Caco-2 (cell line): ENCODE data around the gene MEIS3. TPM values are rescaled to one million over a fixed set of nuclear protein-coding genes. Genes with fewer than 3 reads are reported as not detected.

ENCODE experiments used
- BruUV-seq: library from RNA; stranded (reverse); fragments of 400-500 nt; replicated peaks from 2 replicates; lab custom pipeline; 2021; lab: Mats Ljungman, UMichigan
- CTCF ChIA-PET: fragments of 300-600 bp; sonication (Branson Sonifier 250); formaldehyde crosslinking; loops from one replicate; lab custom pipeline; 2022; ENCODE audit warnings: antibody characterized with exemption; lab: Charles Lee
- POLR2A ChIA-PET: fragments of 300-600 bp; sonication (Branson Sonifier 250); formaldehyde crosslinking; loops from one replicate; lab custom pipeline; 2022; ENCODE audit warnings: antibody characterized with exemption; lab: Charles Lee
- DNase-seq, 2 experiments: peaks; one replicate each; pipeline versions ENCODE4 v3.0.0 to v3.0.0-alpha.2; 2020 to 2022
- H3K27me3 ChIP-seq: replicated peaks from 2 replicates; pipeline ENCODE4 v1.6.0; 2011; ENCODE audit warnings: low read length; ENCODE audit not compliant: control insufficient read depth, insufficient read depth
- H3K36me3 ChIP-seq: 2 replicates; pipeline ENCODE4 v1.5.1; 2011; ENCODE audit warnings: low read length; ENCODE audit not compliant: control insufficient read depth, insufficient read depth
- H3K4me1 ChIP-seq: fragments of 250-450 bp; sonication (Bioruptor Pico); 2 replicates; pipeline ENCODE4 v1.5.1; 2020; ENCODE audit warnings: mild to moderate bottlenecking
- H3K4me3 ChIP-seq: 2 replicates; pipeline ENCODE4 v1.5.1; 2011; ENCODE audit warnings: low read depth, mild to moderate bottlenecking, control low read depth, low read length
- H3K9me3 ChIP-seq: fragments of 250-450 bp; sonication (Bioruptor Pico); 2 replicates; pipeline ENCODE4 v1.5.1; 2020; ENCODE audit warnings: mild to moderate bottlenecking, moderate library complexity
- H3K27ac Mint-ChIP-seq: one replicate; pipeline ENCODE4 v1.8.0; 2022; ENCODE audit warnings: mixed read lengths; ENCODE audit not compliant: unreplicated experiment
- H3K27me3 Mint-ChIP-seq: one replicate; pipeline ENCODE4 v1.8.0; 2022; ENCODE audit warnings: mixed read lengths; ENCODE audit not compliant: insufficient read depth, unreplicated experiment
- H3K36me3 Mint-ChIP-seq: one replicate; pipeline ENCODE4 v1.8.0; 2022; ENCODE audit warnings: mild to moderate bottlenecking, mixed read lengths; ENCODE audit not compliant: insufficient read depth, unreplicated experiment
- H3K4me1 Mint-ChIP-seq: one replicate; pipeline ENCODE4 v1.8.0; 2022; ENCODE audit warnings: low read depth, mixed read lengths; ENCODE audit not compliant: unreplicated experiment
- H3K4me3 Mint-ChIP-seq: one replicate; pipeline ENCODE4 v1.8.0; 2022; ENCODE audit warnings: mild to moderate bottlenecking, moderate library complexity, mixed read lengths; ENCODE audit not compliant: unreplicated experiment
- H3K9me3 Mint-ChIP-seq: one replicate; pipeline ENCODE4 v1.8.0; 2022; ENCODE audit warnings: mixed read lengths; ENCODE audit not compliant: unreplicated experiment
- intact Hi-C: fragments of 100-400 bp; cut with micrococcal nuclease; formaldehyde crosslinking; loops from one replicate; pipeline ENCODE4 v1.10.0; 2022; ENCODE audit not compliant: unreplicated experiment
- total RNA-seq: library from RNA; stranded (reverse); gene quantifications from 2 replicates; pipeline ENCODE4 v1.2.3, GENCODE V29; 2022
- TF ChIP-seq, protein P1 (sequence below), 2 experiments: fragments of 200-600 bp in 1 of 2; IDR thresholded peaks; 1 replicate in 1 of 2; 2 replicates in 1 of 2; pipeline versions ENCODE4 v1.5.1 to v1.8.0; 2011 to 2022; ENCODE audit warnings: antibody characterized with exemption in 1 of 2, control low read depth in 1 of 2, inconsistent platforms in 1 of 2, low read depth in 1 of 2, low read length in 1 of 2, mild to moderate bottlenecking in 1 of 2, moderate library complexity in 1 of 2; ENCODE audit not compliant: insufficient read depth in 1 of 2, severe bottlenecking in 1 of 2, unreplicated experiment in 1 of 2

The MEIS3 gene
- total RNA-seq, 1 experiment from 2014 or later: 16.8 TPM

GRCh38 chr19:47404334-47405196 lies 14.8 kb downstream of the MEIS3 start:
- Mint-ChIP-seq H3K4me1 (no peaks in the 10 kb centered on the region), H3K27me3 (peaks cover 30% of the 10 kb centered on the region), H3K27ac (no peak overlapping the region), H3K4me3 (no peak overlapping the region), H3K9me3 (peaks cover 20% of the 10 kb centered on the region), H3K36me3 (peaks cover 6% of the 10 kb centered on the region)
- Histone ChIP-seq H3K27me3 (no peaks in the 10 kb centered on the region), H3K4me1 (0 out of 2 replicates have a peak, but pooled peaks cover 4% of the 10 kb centered on the region), H3K9me3 (no peaks in the 10 kb centered on the region), H3K4me3 (no peak overlapping the region), H3K36me3 (no peaks in the 10 kb centered on the region)
- no TSS peak for BruUV-seq
- ChIA-PET POLR2A (no interaction called here), CTCF (interaction anchor here (0.6 kb wide), 1 partner anchor 472 kb away, joined by 3 read pairs; no protein-coding TSS in a partner anchor)
- intact Hi-C loops: no loop called here
- TF ChIP-seq, protein P1, sequence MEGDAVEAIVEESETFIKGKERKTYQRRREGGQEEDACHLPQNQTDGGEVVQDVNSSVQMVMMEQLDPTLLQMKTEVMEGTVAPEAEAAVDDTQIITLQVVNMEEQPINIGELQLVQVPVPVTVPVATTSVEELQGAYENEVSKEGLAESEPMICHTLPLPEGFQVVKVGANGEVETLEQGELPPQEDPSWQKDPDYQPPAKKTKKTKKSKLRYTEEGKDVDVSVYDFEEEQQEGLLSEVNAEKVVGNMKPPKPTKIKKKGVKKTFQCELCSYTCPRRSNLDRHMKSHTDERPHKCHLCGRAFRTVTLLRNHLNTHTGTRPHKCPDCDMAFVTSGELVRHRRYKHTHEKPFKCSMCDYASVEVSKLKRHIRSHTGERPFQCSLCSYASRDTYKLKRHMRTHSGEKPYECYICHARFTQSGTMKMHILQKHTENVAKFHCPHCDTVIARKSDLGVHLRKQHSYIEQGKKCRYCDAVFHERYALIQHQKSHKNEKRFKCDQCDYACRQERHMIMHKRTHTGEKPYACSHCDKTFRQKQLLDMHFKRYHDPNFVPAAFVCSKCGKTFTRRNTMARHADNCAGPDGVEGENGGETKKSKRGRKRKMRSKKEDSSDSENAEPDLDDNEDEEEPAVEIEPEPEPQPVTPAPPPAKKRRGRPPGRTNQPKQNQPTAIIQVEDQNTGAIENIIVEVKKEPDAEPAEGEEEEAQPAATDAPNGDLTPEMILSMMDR (IDR thresholded peaks at IDR 0.05; ENCODE audit: insufficient read depth in 1 of 2, low read depth in 1 of 2, low read length in 1 of 2, severe bottlenecking in 1 of 2, unreplicated experiment in 1 of 2): no peak
- DNase-seq: no peak

DNA sequence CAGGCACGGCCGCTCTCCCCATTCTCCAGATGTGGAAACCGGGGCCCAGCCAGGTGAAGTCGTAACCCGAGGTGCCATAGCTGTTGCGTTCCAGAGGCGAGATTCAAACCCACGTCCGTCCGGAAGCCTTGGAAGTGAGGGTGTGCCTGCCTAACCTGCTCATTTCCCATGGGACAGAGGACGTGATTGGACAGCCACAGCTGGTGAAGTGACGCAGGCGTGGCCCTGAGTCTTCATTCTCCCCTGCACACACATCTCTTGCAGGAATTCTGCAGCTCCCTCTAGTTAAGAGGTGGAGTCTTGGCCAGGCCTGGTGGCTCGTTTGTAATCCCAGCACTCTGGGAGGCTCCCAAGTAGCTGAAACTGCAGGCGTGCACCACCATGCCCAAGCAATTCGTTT lies 16.8 kb downstream of the MEIS3 start:
- no peaks in the 10 kb centered on the region for H3K36me3 Mint-ChIP-seq
- H3K4me3 Mint-ChIP-seq: no peak overlapping the region
- H3K9me3 ChIP-seq: no peaks in the 10 kb centered on the region
- no peaks in the 10 kb centered on the region for H3K27me3 ChIP-seq
- H3K27ac Mint-ChIP-seq: no peak overlapping the region
- no peak overlapping the region for H3K4me3 ChIP-seq
- ChIA-PET CTCF (interaction anchor here (0.6 to 1.1 kb wide), 2 partner anchors 11 to 91 kb away, joined by 3 to 4 read pairs; no protein-coding TSS in a partner anchor), POLR2A (no interaction called here)
- DNase-seq: no peak
- peaks cover 19% of the 10 kb centered on the region for H3K27me3 Mint-ChIP-seq
- H3K9me3 Mint-ChIP-seq: peaks cover 9% of the 10 kb centered on the region
- H3K4me1 Mint-ChIP-seq: no peaks in the 10 kb centered on the region
- H3K4me1 ChIP-seq: 0 out of 2 replicates have a peak, but pooled peaks cover 4% of the 10 kb centered on the region
- no TSS peak for BruUV-seq
- intact Hi-C loops: no loop called here
- TF ChIP-seq, protein P1 (IDR thresholded peaks at IDR 0.05; ENCODE audit: insufficient read depth in 1 of 2, low read depth in 1 of 2, low read length in 1 of 2, severe bottlenecking in 1 of 2, unreplicated experiment in 1 of 2): no peak
- H3K36me3 ChIP-seq: no peaks in the 10 kb centered on the region

DNA sequence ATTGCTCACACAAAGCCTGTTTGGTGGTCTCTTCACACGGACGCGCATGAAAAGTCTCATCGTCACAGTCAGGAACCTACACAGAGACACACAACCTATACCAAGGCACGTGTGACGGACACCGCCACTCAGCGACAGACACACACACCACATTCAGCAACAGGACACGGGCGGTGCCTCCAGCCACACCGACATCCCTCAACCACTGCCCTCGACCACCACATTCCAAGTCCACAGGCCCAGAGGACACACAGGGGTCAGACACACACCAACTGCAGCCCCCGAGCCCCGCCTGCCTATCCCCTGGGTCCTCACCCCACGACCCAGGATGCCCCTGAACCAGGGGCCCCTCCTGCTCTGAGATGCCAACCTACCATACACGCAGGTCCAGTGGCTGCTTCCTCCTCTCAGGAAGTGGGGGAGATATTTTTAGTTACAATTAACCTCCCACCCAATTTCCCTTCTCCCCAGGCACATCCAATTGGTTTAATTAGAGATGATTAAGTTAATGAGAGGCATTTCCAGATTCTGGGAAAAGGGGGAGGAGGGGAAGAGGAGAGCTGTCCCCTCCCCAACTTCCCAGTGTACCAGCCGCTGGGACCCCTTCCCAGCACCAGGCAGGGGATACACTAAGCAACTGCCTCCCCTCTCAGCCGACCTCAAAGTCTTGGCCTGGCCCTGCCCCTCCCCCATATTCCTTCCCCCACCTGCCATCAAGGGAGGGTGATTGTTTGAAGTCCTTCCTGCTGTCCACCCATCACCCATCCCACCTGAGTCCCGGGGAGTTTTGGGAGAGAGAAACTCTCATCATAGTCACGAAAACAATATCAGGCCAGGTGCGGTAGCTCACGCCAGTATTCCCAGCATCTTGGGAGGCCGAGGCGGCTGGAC lies 20.4 kb downstream of the MEIS3 start:
- CTCF ChIA-PET: interaction anchor here (1.1 kb wide), 1 partner anchor 30 kb away, joined by 3 read pairs; no protein-coding TSS in a partner anchor
- Histone ChIP-seq H3K27me3 (no peaks in the 10 kb centered on the region), H3K4me3 (no peak overlapping the region), H3K36me3 (no peaks in the 10 kb centered on the region), H3K4me1 (no peaks in the 10 kb centered on the region), H3K9me3 (no peaks in the 10 kb centered on the region)
- no peaks in the 10 kb centered on the region for H3K4me1 Mint-ChIP-seq
- intact Hi-C loops: no loop called here
- no peaks in the 10 kb centered on the region for H3K9me3 Mint-ChIP-seq
- no peaks in the 10 kb centered on the region for H3K36me3 Mint-ChIP-seq
- BruUV-seq: no TSS peak
- no peak for DNase-seq
- TF ChIP-seq, protein P1 (IDR thresholded peaks at IDR 0.05; ENCODE audit: insufficient read depth in 1 of 2, low read depth in 1 of 2, low read length in 1 of 2, severe bottlenecking in 1 of 2, unreplicated experiment in 1 of 2): no peak
- no peak overlapping the region for H3K4me3 Mint-ChIP-seq
- POLR2A ChIA-PET: interaction anchor here (1.1 kb wide), 1 partner anchor 34 kb away, joined by 4 read pairs; no protein-coding TSS in a partner anchor
- no peak overlapping the region for H3K27ac Mint-ChIP-seq
- peaks cover 12% of the 10 kb centered on the region for H3K27me3 Mint-ChIP-seq
